Natural killer cell (primary cell): ENCODE measurements around the gene HDLBP. TPM values are rescaled to one million over a fixed set of nuclear protein-coding genes. Genes with fewer than 3 reads are reported as not detected.

ENCODE experiments used
- ATAC-seq, 3 donors: fragments of 150-1000 bp in 2 of 3; fragments of 200-7000 bp in 1 of 3; cut with Tn5 transposase; 1 replicate in 1 of 3; 2 replicates in 2 of 3; pipeline ENCODE4 v1.10.0; 2021; ENCODE audit warnings: mild to moderate bottlenecking in 2 of 3, moderate library complexity in 2 of 3
- DNase-seq, 2 donors: peaks; one replicate each; pipeline versions ENCODE4 v3.0.0 to v3.0.0-alpha.2; 2013 to 2021; ENCODE audit warnings: mixed read lengths in 1 of 2
- H3K27ac ChIP-seq: one replicate; pipeline ENCODE4 v1.5.1; 2013; ENCODE audit warnings: mild to moderate bottlenecking, low read length
- H3K27me3 ChIP-seq: one replicate; pipeline ENCODE4 v1.6.1; 2013; ENCODE audit warnings: low read length; ENCODE audit not compliant: control insufficient read depth, insufficient read depth
- H3K36me3 ChIP-seq: one replicate; pipeline ENCODE4 v1.6.1; 2013; ENCODE audit warnings: low read length; ENCODE audit not compliant: control insufficient read depth, insufficient read depth
- H3K4me1 ChIP-seq: one replicate; pipeline ENCODE4 v1.6.1; 2013; ENCODE audit warnings: low read length; ENCODE audit not compliant: control insufficient read depth, insufficient read depth
- H3K4me3 ChIP-seq: one replicate; pipeline ENCODE4 v1.5.1; 2013; ENCODE audit warnings: low read length
- H3K9me3 ChIP-seq: one replicate; pipeline ENCODE4 v1.6.1; 2013; ENCODE audit warnings: low read length; ENCODE audit not compliant: control insufficient read depth, insufficient read depth
- H3K27ac Mint-ChIP-seq, 2 donors: one replicate each; pipeline ENCODE4 v1.8.0; 2022; ENCODE audit warnings: mild to moderate bottlenecking in 2 of 2, mixed read lengths in 2 of 2, moderate library complexity in 1 of 2
- H3K27me3 Mint-ChIP-seq, 2 donors: one replicate each; pipeline ENCODE4 v1.8.0; 2022; ENCODE audit warnings: low read depth in 2 of 2, mixed read lengths in 2 of 2
- H3K36me3 Mint-ChIP-seq: one replicate; pipeline ENCODE4 v1.8.0; 2022; ENCODE audit warnings: mixed read lengths
- H3K4me1 Mint-ChIP-seq, 2 donors: one replicate each; pipeline ENCODE4 v1.8.0; 2022; ENCODE audit warnings: mixed read lengths in 2 of 2
- H3K4me3 Mint-ChIP-seq: one replicate; pipeline ENCODE4 v1.8.0; 2022; ENCODE audit warnings: mild to moderate bottlenecking, moderate library complexity, mixed read lengths
- H3K9me3 Mint-ChIP-seq, 2 donors: one replicate each; pipeline ENCODE4 v1.8.0; 2022; ENCODE audit warnings: mixed read lengths in 2 of 2
- CTCF ChIP-seq: fragments of 200-600 bp; IDR thresholded peaks from one replicate; pipeline ENCODE4 v1.8.0; 2022; ENCODE audit warnings: antibody characterized with exemption
- WGBS: methylation state at CpG from one replicate; pipeline ENCODE4 v1.1.7; 2013; ENCODE audit warnings: missing lambda C conversion rate; ENCODE audit not compliant: insufficient coverage; 5-methylcytosine and 5-hydroxymethylcytosine counted together
- intact Hi-C: fragments of 100-400 bp; cut with micrococcal nuclease; formaldehyde crosslinking; loops from one replicate; pipeline ENCODE4 v1.14.2; 2022
- total RNA-seq, 4 donors: library from RNA; stranded (reverse); fragments of 120-200 nt in 1 of 4; gene quantifications; one replicate each; pipeline versions ENCODE4 v1.2.3 to v1.2.4, GENCODE V29; 2013 to 2022

Gene HDLBP
- total RNA-seq, 3 donors from 2014 or later (not counting 1 experiment from before 2014, with no cell fraction given): 170 to 200 (median 177) TPM

GRCh38 chr2:241193271-241193670 lies 122.2 kb downstream of the HDLBP start:
- Histone ChIP-seq H3K36me3 (no peaks in the 10 kb centered on the region), H3K27me3 (no peaks in the 10 kb centered on the region), H3K27ac (no peak overlapping the region), H3K4me1 (no peaks in the 10 kb centered on the region), H3K9me3 (no peaks in the 10 kb centered on the region), H3K4me3 (no peak overlapping the region)
- Mint-ChIP-seq H3K4me1 (no peaks in the 10 kb centered on the region), H3K27me3 (no peaks in the 10 kb centered on the region), H3K36me3 (no peaks in the 10 kb centered on the region), H3K27ac (no peak overlapping the region), H3K9me3 (no peaks in the 10 kb centered on the region), H3K4me3 (no peak overlapping the region)
- no peak for ATAC-seq
- 95% methylated on average over 7 of the region's 8 CpGs for WGBS
- no peak for TF ChIP-seq CTCF
- no peak for DNase-seq
- intact Hi-C loops: no loop called here

- no peak overlapping the region for H3K4me3 ChIP-seq
- no peak for TF ChIP-seq CTCF
- no peaks in the 10 kb centered on the region for H3K36me3 ChIP-seq
- H3K4me1 Mint-ChIP-seq: no peaks in the 10 kb centered on the region
- H3K27ac Mint-ChIP-seq: no peak overlapping the region
- no peaks in the 10 kb centered on the region for H3K36me3 Mint-ChIP-seq
- no peak for DNase-seq
- H3K9me3 Mint-ChIP-seq: no peaks in the 10 kb centered on the region
- ATAC-seq: no peak
- no peak overlapping the region for H3K4me3 Mint-ChIP-seq
- WGBS: 76% methylated on average over 10 of the region's 14 CpGs
- H3K4me1 ChIP-seq: no peaks in the 10 kb centered on the region
- intact Hi-C loops: no loop called here
- no peaks in the 10 kb centered on the region for H3K27me3 ChIP-seq
- no peak overlapping the region for H3K27ac ChIP-seq
- no peaks in the 10 kb centered on the region for H3K27me3 Mint-ChIP-seq
- no peaks in the 10 kb centered on the region for H3K9me3 ChIP-seq
These were observed 124.4 kb downstream of the HDLBP start for GRCh38 chr2:241191081-241191480.

- TF ChIP-seq CTCF: no peak
- H3K4me3 Mint-ChIP-seq: no peak overlapping the region
- H3K4me1 Mint-ChIP-seq: no peaks in the 10 kb centered on the region
- intact Hi-C loops: no loop called here
- no peak overlapping the region for H3K27ac Mint-ChIP-seq
- Histone ChIP-seq H3K27ac (no peak overlapping the region), H3K4me3 (no peak overlapping the region), H3K4me1 (no peaks in the 10 kb centered on the region), H3K27me3 (no peaks in the 10 kb centered on the region), H3K36me3 (no peaks in the 10 kb centered on the region), H3K9me3 (no peaks in the 10 kb centered on the region)
- H3K27me3 Mint-ChIP-seq: no peaks in the 10 kb centered on the region
- no peaks in the 10 kb centered on the region for H3K9me3 Mint-ChIP-seq
- WGBS: 92% methylated on average over 18 of the region's 19 CpGs
- ATAC-seq (peak in 1 of 3 donors; percentile 19), DNase-seq (no peak)
- no peaks in the 10 kb centered on the region for H3K36me3 Mint-ChIP-seq
These were observed 125.0 kb downstream of the HDLBP start for GRCh38 chr2:241190291-241190981.

DNA sequence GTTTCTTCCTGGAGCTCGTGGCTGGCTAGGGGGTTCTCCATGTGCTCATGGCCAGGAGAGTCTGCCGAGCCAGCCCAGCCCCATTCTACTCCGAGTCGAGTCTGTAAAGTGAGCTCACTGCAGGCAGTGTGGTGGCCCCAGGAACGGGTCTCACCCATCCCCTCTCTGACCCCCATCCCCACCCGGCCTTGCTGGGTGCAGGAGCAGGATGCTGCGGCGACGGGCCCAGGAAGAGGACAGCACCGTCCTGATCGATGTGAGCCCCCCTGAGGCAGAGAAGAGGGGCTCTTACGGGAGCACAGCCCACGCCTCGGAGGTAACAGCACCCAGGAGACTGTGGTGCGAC lies 125.6 kb downstream of the HDLBP start:
- intact Hi-C loops: no loop called here
- no peak for TF ChIP-seq CTCF
- H3K36me3 Mint-ChIP-seq: no peaks in the 10 kb centered on the region

More for the DNA sequence above, 125.6 kb downstream of the HDLBP start:
- no peak overlapping the region for H3K4me3 Mint-ChIP-seq
- H3K9me3 Mint-ChIP-seq: no peaks in the 10 kb centered on the region
- no peaks in the 10 kb centered on the region for H3K4me1 Mint-ChIP-seq
- DNase-seq (no peak), ATAC-seq (no peak)
- Histone ChIP-seq H3K4me1 (no peaks in the 10 kb centered on the region), H3K9me3 (no peaks in the 10 kb centered on the region), H3K27ac (no peak overlapping the region), H3K36me3 (no peaks in the 10 kb centered on the region), H3K4me3 (no peak overlapping the region), H3K27me3 (no peaks in the 10 kb centered on the region)
- no peaks in the 10 kb centered on the region for H3K27me3 Mint-ChIP-seq
- 93% methylated on average over 15 of the region's 15 CpGs for WGBS
- no peak overlapping the region for H3K27ac Mint-ChIP-seq
